GM12878 (cell line): ENCODE measurements around the gene TIAM1. TPM values are rescaled to one million over a fixed set of nuclear protein-coding genes. Genes with fewer than 3 reads are reported as not detected.

Experiments used
- ATAC-seq: fragments of 200-7000 bp; cut with Tn5 transposase; 3 replicates; pipeline ENCODE4 v1.9.1; 2020; ENCODE audit warnings: mild to moderate bottlenecking, moderate library complexity
- BruUV-seq: library from RNA; stranded (reverse); fragments of 400-500 nt; replicated peaks from 2 replicates; lab custom pipeline; 2021; lab: Mats Ljungman, UMichigan
- CTCF ChIA-PET: fragments of 300-600 bp; sonication (Branson Sonifier 250); formaldehyde crosslinking; extraction: SDS; loops from one replicate; lab custom pipeline; 2021; ENCODE audit warnings: inconsistent platforms; lab: Yijun Ruan, JAX
- POLR2A ChIA-PET: fragments of 350-600 bp; formaldehyde crosslinking; extraction: SDS; loops from one replicate; lab custom pipeline; 2021; ENCODE audit warnings: inconsistent platforms; lab: Charles Lee
- RAD21 ChIA-PET: fragments of 300-600 bp; sonication (Branson Sonifier 250); formaldehyde crosslinking; loops from one replicate; lab custom pipeline; 2023; ENCODE audit warnings: antibody characterized with exemption; ENCODE audit not compliant: unreplicated experiment; lab: Charles Lee
- SMC1A ChIA-PET: fragments of 300-600 bp; sonication (Branson Sonifier 250); formaldehyde crosslinking; loops from one replicate; lab custom pipeline; 2023; ENCODE audit not compliant: unreplicated experiment, uncharacterized antibody; lab: Charles Lee
- DNase-seq: peaks from one replicate; pipeline ENCODE4 v3.0.0-alpha.2; 2011; ENCODE audit warnings: low read depth, low spot score
- FAIRE-seq: peaks from 3 replicates; lab custom pipeline; 2011; peaks lifted over from hg19 to GRCh38; lab: Jason Lieb, UNC
- H2AFZ ChIP-seq: 2 replicates; pipeline ENCODE4 v1.6.0; 2011; ENCODE audit warnings: low read depth, low read length, control low read depth; ENCODE audit not compliant: control insufficient read depth
- H3K27ac ChIP-seq: 2 replicates; pipeline ENCODE4 v1.5.1; 2011; ENCODE audit warnings: control low read depth; ENCODE audit not compliant: control insufficient read depth, insufficient read depth
- H3K27me3 ChIP-seq, 2 experiments: replicated peaks in 1 of 2; 2 replicates each; pipeline versions ENCODE4 v1.6.0 to v1.6.1; 2011; ENCODE audit warnings: low read length in 1 of 2; ENCODE audit not compliant: control insufficient read depth in 2 of 2, insufficient read depth in 2 of 2
- H3K36me3 ChIP-seq, 2 experiments: 2 replicates each; pipeline ENCODE4 v1.5.1; 2011; ENCODE audit warnings: low read length in 1 of 2; ENCODE audit not compliant: control insufficient read depth in 2 of 2, insufficient read depth in 2 of 2
- H3K4me1 ChIP-seq: 2 replicates; pipeline ENCODE4 v1.6.1; 2011; ENCODE audit warnings: mild to moderate bottlenecking, low read length, moderate library complexity, mixed read lengths; ENCODE audit not compliant: control insufficient read depth, insufficient read depth
- H3K4me2 ChIP-seq: 2 replicates; pipeline ENCODE4 v1.6.0; 2011; ENCODE audit warnings: control low read depth; ENCODE audit not compliant: control insufficient read depth, insufficient read depth
- H3K4me3 ChIP-seq: fragments of 200-600 bp; sonication (generic); 2 replicates; pipeline ENCODE4 v1.5.1; 2016
- H3K79me2 ChIP-seq: 2 replicates; pipeline ENCODE4 v1.6.0; 2011; ENCODE audit warnings: low read length; ENCODE audit not compliant: control insufficient read depth, insufficient read depth
- H3K9ac ChIP-seq: 2 replicates; pipeline ENCODE4 v1.8.0; 2011; ENCODE audit warnings: low read length, control low read depth, mixed read lengths; ENCODE audit not compliant: control insufficient read depth, insufficient read depth
- H3K9me3 ChIP-seq: replicated peaks from 3 replicates; pipeline ENCODE4 v1.5.1; 2011; ENCODE audit warnings: mild to moderate bottlenecking, low read length; ENCODE audit not compliant: control insufficient read depth, insufficient read depth
- H4K20me1 ChIP-seq: 2 replicates; pipeline ENCODE4 v1.6.0; 2011; ENCODE audit not compliant: control insufficient read depth, insufficient read depth
- BRCA1 ChIP-seq: IDR thresholded peaks from 2 replicates; pipeline ENCODE4 v1.6.1; 2011; ENCODE audit warnings: low read depth, low read length, improper control_type of control experiment
- CBX3 ChIP-seq: fragments of 200-600 bp; sonication (generic); IDR thresholded peaks from 2 replicates; pipeline ENCODE4 v1.6.1; 2016; ENCODE audit warnings: low read depth, borderline replicate concordance
- PAX8 ChIP-seq: fragments of 450-650 bp; IDR thresholded peaks from 2 replicates; pipeline ENCODE4 v1.6.1; 2017; ENCODE audit warnings: mild to moderate bottlenecking, moderate library complexity
- SIX5 ChIP-seq: IDR thresholded peaks from 2 replicates; pipeline ENCODE4 v1.6.1; 2011; ENCODE audit warnings: mild to moderate bottlenecking, low read depth, low read length, moderate library complexity; ENCODE audit not compliant: severe bottlenecking
- SUZ12 ChIP-seq: fragments of 200-600 bp; sonication (generic); IDR thresholded peaks from one replicate; pipeline ENCODE4 v1.6.1; 2018; ENCODE audit warnings: antibody characterized with exemption, mild to moderate bottlenecking; ENCODE audit not compliant: unreplicated experiment
- TAF1 ChIP-seq: IDR thresholded peaks from 2 replicates; pipeline ENCODE4 v1.6.1; 2011; ENCODE audit warnings: mild to moderate bottlenecking, low read depth, low read length, borderline replicate concordance
- TBL1XR1 ChIP-seq: IDR thresholded peaks from 2 replicates; pipeline ENCODE4 v1.6.1; 2012; ENCODE audit warnings: low read depth, low read length, improper control_type of control experiment
- TCF12 ChIP-seq: IDR thresholded peaks from 2 replicates; pipeline ENCODE4 v1.6.1; 2011; ENCODE audit warnings: low read depth, mild to moderate bottlenecking, low read length
- ZNF217 ChIP-seq: fragments of 450-650 bp; IDR thresholded peaks from 2 replicates; pipeline ENCODE4 v1.6.1; 2017; ENCODE audit warnings: antibody characterized with exemption, mild to moderate bottlenecking
- ZNF24 ChIP-seq: fragments of 450-650 bp; IDR thresholded peaks from 2 replicates; pipeline ENCODE4 v1.6.1; 2017; ENCODE audit warnings: antibody characterized with exemption, mild to moderate bottlenecking
- ZZZ3 ChIP-seq: IDR thresholded peaks from 2 replicates; pipeline ENCODE4 v1.6.1; 2011; ENCODE audit warnings: low read depth; ENCODE audit not compliant: control insufficient read depth, insufficient read length
- WGBS: methylation state at CpG from one replicate; pipeline ENCODE4 v1.1.6; 2016; ENCODE audit warnings: low lambda C conversion rate; ENCODE audit not compliant: insufficient replicate concordance, insufficient coverage; ENCODE audit errors: missing lambda C conversion rate; 5-methylcytosine and 5-hydroxymethylcytosine counted together
- in situ Hi-C: fragments of 300-500 bp; cut with MboI; formaldehyde crosslinking; loops from 9 replicates; pipeline ENCODE4 v1.14.3; 2018; ENCODE audit warnings: mixed read lengths
- intact Hi-C: fragments of 100-400 bp; cut with micrococcal nuclease; formaldehyde crosslinking; loops from one replicate; pipeline ENCODE4 v1.14.2; 2022; ENCODE audit not compliant: unreplicated experiment
- polyA plus RNA-seq, 11 experiments: library from polyadenylated mRNA; depleted of rRNA in 4 of 11; unstranded in 6 of 11; stranded (reverse) in 5 of 11; fragments of >200 nt; fragmentation: Nextera tagmentation in 4 of 11; fragmentation: Illumina TruSeq in 1 of 11; extraction: Ambion mirVana in 4 of 11; extraction: Trizol in 1 of 11; gene quantifications; 1 replicate in 1 of 11; 2 replicates in 10 of 11; pipeline versions ENCODE4 v1.2.1 to v1.2.3, GENCODE V29; 2011 to 2016; ENCODE audit warnings: inconsistent platforms in 2 of 11, missing spikeins in 2 of 11, low read depth in 1 of 11
- total RNA-seq, 4 experiments: library from RNA; depleted of rRNA in 3 of 4; stranded (reverse); fragments of >200 nt in 3 of 4; fragmentation: Illumina TruSeq in 1 of 4; extraction: Trizol in 1 of 4; gene quantifications; 2 replicates each; pipeline versions ENCODE4 v1.2.1 to v1.2.3, GENCODE V29; 2013 to 2021
- TF ChIP-seq, protein P1 (sequence below): fragments of 450-650 bp; IDR thresholded peaks from 2 replicates; pipeline ENCODE4 v1.6.1; 2016; ENCODE audit warnings: mild to moderate bottlenecking, moderate library complexity, borderline replicate concordance

Gene TIAM1
- total and polyA plus RNA-seq, 10 of the 15 experiments (the other 5 are each of a cell fraction or from before 2014, with no cell fraction given), result 0.31 to 35.9 (median 0.78) TPM

DNA sequence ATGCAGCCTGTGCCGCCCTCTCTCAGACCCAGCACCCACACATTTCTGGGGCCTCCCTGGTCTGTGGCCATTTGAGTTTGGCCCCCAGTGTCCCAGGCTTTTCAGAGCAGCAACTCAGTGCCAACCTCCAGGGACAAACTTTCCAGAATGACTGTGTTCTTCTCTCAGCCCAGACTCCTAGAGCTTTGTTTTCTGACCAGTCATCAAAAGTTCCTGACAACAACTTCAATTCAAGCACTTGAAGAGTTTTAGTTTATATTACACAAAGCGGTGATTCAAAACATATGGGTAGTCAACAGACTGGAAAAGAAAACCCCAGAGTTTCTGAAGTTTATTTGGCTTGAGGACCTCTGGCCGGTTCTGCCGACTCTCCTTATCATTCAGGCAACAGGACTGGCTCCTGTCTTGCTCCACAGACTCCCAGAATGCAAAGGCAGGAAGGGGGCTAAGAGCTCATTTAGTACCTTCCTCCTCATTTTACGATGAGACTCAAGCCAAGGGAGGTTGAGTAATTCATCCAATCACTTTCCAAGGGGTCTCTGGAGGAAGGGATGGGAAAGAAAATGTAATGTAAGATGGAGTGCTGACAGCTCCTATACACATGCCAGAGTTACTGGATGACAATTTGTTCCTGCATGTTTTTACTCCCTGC lies 27.0 kb upstream of the TIAM1 start:
- BruUV-seq, result no TSS peak
- DNase-seq (no peak), ATAC-seq (no peak), FAIRE-seq (no peak)
- no peaks in the 10 kb centered on the region for H3K36me3 ChIP-seq
- no peak overlapping the region for H3K9ac ChIP-seq
- H2AFZ ChIP-seq, result no peak overlapping the region
- intact Hi-C loops (no loop called here), in situ Hi-C loops (no loop called here)
- no peak overlapping the region for H3K4me3 ChIP-seq
- no peaks in the 10 kb centered on the region for H3K79me2 ChIP-seq
- H3K4me2 ChIP-seq, result no peak overlapping the region
- TF ChIP-seq TBL1XR1 (no peak), TCF12 (no peak)
- no peaks in the 10 kb centered on the region for H4K20me1 ChIP-seq
- no peak overlapping the region for H3K27ac ChIP-seq
- 42% methylated on average over 5 of the region's 5 CpGs for WGBS
- H3K27me3 ChIP-seq, result no peaks in the 10 kb centered on the region
- ChIA-PET CTCF (no interaction called here), SMC1A (no interaction called here), RAD21 (no interaction called here), POLR2A (no interaction called here)
- no peaks in the 10 kb centered on the region for H3K9me3 ChIP-seq
- no peaks in the 10 kb centered on the region for H3K4me1 ChIP-seq

DNA sequence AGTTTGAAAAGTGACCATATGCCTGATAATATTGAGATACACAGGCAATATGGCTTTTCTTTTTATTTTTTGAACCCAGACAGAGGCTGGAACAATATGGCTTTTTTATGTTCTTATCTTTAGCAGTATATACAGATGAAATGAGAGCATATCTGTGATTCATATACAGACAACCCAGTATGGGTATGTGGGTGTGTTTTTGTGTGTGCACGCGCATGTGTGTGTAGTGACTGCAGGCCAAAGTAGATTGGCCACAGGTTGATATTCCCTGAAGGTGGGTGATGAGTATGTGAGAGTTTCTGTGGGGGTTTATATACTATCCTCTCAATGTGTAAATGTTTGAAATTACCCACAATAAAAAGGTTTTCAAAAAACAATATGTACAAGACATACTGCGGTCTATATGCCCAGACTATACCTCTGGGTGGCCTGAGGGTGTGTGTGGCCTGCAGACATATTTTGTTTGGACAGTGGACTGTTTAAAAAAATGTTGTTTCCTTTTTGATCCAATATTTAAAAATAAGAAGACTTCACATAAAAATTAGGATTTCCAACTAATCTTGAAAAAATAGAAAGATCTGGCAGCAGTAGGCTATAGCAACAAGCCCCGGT lies 26.3 kb upstream of the TIAM1 start:
- ATAC-seq (no peak), DNase-seq (no peak), FAIRE-seq (no peak)
- ChIA-PET SMC1A (no interaction called here), CTCF (no interaction called here), POLR2A (no interaction called here), RAD21 (no interaction called here)
- Histone ChIP-seq H3K4me2 (no peak overlapping the region), H3K27ac (no peak overlapping the region), H2AFZ (no peak overlapping the region), H4K20me1 (no peaks in the 10 kb centered on the region), H3K4me3 (no peak overlapping the region), H3K79me2 (no peaks in the 10 kb centered on the region), H3K4me1 (no peaks in the 10 kb centered on the region), H3K9me3 (no peaks in the 10 kb centered on the region), H3K27me3 (no peaks in the 10 kb centered on the region), H3K36me3 (no peaks in the 10 kb centered on the region), H3K9ac (no peak overlapping the region)
- in situ Hi-C loops, result no loop called here
- intact Hi-C loops, result no loop called here
- BruUV-seq, result no TSS peak
- 51% methylated on average over 4 of the region's 4 CpGs for WGBS
- no peak for TF ChIP-seq CBX3
- TF ChIP-seq ZNF217, result no peak
- no peak for TF ChIP-seq ZZZ3
- TF ChIP-seq TCF12, result no peak
- no peak for TF ChIP-seq PAX8
- TF ChIP-seq, protein P1, sequence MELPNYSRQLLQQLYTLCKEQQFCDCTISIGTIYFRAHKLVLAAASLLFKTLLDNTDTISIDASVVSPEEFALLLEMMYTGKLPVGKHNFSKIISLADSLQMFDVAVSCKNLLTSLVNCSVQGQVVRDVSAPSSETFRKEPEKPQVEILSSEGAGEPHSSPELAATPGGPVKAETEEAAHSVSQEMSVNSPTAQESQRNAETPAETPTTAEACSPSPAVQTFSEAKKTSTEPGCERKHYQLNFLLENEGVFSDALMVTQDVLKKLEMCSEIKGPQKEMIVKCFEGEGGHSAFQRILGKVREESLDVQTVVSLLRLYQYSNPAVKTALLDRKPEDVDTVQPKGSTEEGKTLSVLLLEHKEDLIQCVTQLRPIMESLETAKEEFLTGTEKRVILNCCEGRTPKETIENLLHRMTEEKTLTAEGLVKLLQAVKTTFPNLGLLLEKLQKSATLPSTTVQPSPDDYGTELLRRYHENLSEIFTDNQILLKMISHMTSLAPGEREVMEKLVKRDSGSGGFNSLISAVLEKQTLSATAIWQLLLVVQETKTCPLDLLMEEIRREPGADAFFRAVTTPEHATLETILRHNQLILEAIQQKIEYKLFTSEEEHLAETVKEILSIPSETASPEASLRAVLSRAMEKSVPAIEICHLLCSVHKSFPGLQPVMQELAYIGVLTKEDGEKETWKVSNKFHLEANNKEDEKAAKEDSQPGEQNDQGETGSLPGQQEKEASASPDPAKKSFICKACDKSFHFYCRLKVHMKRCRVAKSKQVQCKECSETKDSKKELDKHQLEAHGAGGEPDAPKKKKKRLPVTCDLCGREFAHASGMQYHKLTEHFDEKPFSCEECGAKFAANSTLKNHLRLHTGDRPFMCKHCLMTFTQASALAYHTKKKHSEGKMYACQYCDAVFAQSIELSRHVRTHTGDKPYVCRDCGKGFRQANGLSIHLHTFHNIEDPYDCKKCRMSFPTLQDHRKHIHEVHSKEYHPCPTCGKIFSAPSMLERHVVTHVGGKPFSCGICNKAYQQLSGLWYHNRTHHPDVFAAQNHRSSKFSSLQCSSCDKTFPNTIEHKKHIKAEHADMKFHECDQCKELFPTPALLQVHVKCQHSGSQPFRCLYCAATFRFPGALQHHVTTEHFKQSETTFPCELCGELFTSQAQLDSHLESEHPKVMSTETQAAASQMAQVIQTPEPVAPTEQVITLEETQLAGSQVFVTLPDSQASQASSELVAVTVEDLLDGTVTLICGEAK, result no peak
- TF ChIP-seq SUZ12, result no peak
- TF ChIP-seq SIX5, result no peak
- TF ChIP-seq TAF1, result no peak
- no peak for TF ChIP-seq BRCA1
- TF ChIP-seq ZNF24, result no peak
